HuH-7.5 (cell line): ENCODE data around the gene SPINK8.
A peak's percentile ranks its signal among the peaks of the same experiment; 100 is the strongest.
"Not testable (repeated sequence)": the region's sequence is repeated elsewhere in the genome, so short reads cannot be mapped to it uniquely, and the experiment has no call there.

Experiments used
- DNase-seq: peaks from one replicate; pipeline ENCODE4 v3.0.0; 2011; ENCODE audit warnings: low spot score

Gene SPINK8

DNA sequence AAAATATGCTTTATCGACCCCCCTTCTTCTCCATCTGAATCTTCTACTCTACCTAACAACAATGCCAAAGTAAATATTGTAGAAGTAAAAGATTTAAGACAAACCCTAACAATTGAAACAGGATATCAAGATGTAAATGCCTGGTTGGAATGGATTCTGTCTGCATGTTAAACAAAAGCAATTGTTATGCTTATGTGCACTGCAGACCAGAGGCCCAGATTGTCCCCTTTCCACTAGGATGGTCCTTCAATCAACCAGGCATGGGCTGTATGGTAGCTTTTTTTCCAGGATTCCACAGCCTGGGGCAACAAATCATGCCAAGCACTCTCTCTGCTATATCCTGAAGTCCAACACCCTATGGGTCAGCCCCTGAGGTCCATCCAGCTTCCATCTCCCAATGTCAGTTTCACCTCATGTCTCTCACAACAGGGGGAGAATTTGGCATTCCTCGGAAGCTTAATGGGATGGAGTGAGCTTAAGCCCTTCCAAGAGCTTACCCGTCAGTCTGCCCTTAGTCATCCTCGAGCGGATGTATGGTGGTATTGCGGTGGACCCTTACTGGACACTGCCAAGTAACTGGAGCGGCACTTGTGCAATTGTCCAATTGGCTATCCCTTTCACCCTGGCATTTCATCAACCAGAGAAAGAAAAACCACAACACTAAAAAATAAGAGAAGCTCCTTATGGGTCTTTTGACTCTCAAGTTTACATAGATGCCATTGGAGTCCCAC, 56.4 kb downstream of the SPINK8 start:
- no peak for DNase-seq

DNA sequence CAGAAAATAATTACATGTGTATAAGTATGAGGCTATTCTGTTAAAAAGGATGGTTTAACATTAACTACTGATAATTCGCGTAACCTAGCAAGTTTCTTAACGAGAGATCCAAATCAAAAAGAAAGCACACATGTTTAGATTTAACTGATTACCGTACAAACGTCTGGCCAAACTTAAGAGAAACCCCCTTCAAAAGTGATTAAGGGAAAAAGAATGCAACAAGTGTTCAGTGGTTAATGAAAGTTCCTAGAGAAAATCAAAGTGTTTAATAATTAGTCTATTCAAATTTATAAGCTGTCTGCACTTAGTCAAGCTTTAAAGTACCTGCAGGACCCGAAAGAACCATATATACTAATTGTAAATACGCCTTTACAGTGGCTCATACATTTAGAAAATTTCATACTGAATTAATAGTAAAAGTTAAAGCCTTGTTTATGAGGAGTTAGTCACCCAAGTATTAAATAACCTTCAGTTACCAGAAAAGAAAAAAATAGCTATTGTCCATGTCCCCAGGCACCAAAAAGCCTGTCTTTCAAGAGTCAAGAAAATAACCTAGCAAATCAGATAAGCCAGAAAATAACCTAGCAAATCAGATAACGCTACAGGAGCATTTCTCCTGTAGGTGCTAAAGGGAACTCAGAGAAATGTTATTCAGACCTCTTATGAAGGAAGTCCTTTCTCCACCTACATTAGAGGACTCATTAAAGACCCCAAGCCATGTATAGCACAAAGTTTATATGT, 58.0 kb downstream of the SPINK8 start:
- DNase-seq = no peak

DNA sequence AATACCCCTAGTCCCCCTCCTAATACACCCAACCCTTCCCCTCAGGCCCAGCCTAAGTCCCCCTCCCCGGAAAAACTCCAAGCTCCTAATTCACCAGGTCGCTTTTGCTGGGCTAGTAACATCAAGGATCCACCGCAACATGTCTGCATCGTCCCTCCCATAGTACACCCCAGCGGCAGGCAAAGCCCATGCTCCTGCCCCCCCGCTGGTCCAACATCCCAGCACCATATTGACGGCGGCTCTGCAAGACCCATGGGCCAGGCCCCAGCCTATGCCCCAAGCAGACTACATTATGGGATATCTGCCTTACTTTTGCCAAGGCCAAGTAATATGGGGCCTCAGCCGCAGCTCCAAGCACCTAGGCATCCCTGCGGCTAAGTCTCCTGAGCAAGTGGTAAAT, 59.0 kb downstream of the SPINK8 start:
- DNase-seq = no peak

DNA sequence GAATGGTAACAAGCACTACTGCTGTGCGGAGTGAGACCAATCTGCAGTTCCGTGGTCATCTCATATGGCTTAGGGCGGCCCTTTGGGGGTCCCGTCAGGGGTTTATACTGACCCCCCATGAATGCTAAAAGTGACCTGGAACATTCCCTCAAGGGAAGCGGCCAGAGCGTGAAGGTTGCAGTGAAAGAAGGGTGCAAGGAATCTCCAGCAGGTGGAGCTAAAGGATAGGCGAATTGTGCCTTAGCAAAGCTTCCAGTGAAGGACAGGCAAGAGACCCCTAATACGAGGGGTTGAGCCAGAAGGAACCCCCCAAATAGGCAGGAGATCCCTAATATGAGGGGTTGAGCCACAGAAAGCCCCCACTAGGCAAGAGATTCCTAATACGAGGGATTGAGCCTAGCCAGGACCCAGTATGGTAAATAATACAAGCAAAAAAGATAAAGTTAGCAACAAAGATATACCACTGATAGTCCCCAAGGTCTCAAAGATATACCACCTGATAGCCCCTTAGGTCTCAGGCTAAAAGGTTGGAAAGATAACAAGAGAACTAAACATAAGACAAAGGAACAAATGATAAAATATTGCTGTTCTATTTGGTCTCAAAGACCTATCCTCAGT, 59.8 kb downstream of the SPINK8 start:
- DNase-seq = peak; percentile 75

DNA sequence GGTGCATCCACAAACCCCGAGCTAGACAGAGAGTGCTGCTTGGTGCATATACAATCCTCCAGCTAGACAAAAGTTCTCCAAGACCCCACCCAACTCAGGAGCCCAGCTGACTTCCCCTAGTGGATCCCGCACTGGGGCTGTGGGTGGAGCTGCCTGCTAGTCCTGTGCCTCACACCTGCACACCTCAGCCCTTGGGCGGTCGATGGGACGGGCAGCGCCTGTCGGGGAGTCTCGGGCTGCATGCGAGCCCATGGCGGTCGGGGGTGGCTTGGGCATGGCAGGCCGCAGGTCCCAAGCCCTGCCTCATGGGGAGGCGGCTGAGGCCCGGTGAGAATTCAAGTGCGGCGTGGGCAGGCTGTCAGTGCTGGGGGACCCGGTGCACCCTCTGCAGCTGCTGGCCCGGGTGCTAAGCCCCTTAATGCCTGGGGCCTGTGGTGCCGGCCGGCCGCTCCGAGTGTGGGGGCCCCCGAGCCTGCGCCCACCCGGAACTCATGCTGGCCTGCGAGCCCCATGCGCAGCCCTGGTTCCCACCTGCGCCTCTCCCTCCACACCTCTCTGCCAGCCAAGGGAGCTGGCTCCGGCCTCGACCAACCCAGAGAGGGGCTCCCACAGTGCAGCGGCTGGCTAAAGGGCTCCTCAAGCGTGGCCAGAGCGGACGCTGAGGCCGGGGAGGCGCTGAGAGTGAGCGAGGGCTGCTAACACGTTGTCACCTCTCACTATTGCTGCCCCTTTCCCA, 61.5 kb downstream of the SPINK8 start:
- DNase-seq = no peak

DNA sequence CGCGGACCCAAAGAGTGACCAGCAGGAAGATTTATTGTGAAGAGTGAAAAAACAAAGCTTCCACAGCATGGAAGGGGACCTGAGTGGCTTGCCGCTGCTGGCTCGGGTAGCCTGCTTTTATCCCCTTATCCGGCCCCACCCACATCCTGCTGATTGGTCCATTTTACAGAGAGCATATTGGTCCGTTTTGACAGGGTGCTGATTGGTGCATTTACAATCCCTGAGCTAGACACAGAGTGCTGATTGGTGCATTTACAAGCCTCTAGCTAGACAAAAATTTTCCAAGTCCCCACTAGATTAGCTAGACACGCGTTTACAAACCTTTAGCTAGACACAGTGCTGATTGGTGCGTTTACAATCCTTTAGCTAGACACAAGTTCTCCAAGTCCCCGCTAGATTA, 62.2 kb downstream of the SPINK8 start:
- DNase-seq = not testable (repeated sequence)

DNA sequence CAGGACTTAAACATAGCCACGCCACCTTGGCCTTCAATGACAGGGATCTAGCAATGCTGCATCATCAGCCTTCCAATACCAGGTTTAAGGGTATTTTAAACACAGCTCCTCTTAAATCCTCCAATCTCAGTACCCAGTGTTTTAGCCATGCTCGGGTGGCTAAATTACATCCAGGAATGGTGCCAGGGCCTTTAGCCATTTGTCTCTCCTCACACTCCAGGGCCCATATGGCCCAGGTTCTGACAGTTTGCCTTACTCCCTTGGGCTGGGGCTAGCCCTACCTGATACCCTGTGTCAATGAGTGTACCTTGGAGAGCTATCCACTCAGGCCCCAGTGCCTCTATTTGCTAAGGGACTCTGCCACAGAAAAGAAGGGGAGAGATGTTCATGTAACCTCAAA, 63.2 kb downstream of the SPINK8 start:
- no peak for DNase-seq

DNA sequence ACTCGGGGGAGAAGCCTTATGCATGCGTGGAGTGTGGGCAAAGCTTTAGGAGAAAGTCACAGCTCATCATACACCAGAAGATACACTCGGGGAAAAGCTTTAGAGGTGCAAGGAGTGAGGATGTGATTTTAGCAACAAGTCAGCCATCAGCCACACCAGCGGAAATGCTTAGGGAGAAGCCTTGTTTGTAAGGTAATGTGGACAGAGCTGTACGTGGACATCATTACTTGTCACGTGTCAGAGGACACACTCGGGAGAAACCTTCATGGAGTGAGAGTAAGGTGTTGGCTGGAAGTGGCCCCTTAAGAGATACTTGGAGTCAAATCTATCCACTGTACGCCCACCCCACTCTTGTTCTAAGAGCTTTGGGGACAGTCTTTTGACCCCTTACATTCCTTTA, 63.9 kb downstream of the SPINK8 start:
- DNase-seq = no peak

DNA sequence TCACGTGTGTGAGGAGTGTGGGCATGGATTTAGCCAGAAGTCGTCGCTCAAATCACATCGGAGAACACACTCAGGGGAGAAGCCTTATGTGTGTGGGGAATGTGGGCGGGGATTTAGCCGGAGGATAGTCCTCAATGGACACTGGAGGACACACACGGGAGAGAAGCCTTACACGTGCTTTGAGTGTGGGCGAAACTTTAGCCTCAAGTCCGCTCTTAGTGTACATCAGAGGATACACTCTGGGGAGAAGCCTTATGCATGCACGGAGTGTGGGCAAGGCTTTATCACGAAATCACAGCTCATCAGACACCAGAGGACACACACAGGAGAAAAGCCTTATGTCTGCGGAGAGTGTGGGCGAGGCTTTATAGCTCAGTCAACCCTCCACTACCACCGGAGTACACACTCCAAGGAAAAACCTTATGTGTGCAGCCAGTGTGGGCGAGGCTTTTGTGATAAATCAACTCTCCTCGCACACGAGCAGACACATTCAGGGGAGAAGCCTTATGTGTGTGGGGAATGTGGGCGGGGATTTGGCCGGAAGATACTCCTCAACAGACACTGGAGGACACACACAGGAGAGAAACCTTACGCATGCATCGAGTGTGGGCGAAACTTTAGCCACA, 64.4 kb downstream of the SPINK8 start:
- no peak for DNase-seq

DNA sequence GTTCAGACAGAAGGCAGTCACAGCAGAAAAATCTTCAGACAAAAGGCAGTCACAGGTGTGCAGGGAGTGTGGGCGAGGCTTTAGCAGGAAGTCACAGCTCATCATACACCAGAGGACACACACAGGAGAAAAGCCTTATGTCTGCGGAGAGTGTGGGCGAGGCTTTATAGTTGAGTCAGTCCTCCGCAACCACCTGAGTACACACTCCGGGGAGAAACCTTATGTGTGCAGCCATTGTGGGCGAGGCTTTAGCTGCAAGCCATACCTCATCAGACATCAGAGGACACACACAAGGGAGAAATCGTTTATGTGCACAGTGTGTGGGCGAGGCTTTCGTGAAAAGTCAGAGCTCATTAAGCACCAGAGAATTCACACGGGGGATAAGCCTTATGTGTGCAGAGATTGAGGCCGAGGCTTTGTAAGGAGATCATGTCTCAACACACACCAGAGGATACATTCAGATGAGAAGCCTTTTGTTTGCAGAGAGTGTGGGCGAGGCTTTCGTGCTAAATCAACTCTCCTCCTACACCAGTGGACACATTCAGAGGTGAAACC, 65.0 kb downstream of the SPINK8 start:
- no peak for DNase-seq

DNA sequence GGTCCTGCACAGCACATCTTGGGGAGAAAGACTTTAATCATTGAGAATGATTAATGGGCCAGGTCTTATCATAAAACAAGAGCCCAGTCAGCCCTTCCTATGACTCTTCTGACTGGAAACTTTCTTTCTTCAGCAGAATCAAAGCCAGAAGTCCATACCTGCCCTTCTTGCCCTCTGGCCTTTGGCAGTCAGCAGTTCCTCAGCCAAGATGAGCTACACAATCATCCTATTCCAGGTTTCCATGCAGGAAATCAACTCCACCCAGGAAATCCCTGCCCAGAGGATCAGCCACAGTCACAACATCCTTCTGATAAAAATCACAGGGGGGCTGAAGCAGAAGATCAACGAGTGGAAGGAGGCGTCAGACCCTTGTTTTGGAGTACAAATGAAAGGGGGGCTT, 65.7 kb downstream of the SPINK8 start:
- DNase-seq = no peak

DNA sequence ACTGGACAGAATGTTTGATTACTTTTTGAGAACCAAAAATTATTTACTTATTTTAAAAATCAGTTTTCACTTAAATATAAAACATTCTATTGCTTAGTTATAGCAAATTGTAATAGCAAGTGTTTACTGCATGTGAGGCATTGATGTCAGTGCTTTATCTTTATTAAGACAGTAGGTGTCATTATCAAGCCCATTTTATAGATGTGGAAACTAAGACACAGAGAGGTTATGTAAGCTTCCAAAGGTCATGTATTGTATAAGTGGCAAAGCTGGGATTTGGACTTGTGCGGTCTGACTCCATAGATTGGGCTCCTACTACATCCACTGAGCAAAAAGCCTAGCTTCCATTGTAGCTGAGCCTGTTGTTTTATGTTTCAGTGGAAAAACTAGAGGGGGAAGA, 74.9 kb downstream of the SPINK8 start:
- DNase-seq = no peak
